Measurements from ENCODE around the gene PTPRQ. TPM values are rescaled to one million over a fixed set of nuclear protein-coding genes. Genes with fewer than 3 reads are reported as not detected.

Gene PTPRQ
- total RNA-seq, 1 experiment from 2014 or later, result not detected

- no peak for DNase-seq
- intact Hi-C loops (cut with micrococcal nuclease; ENCODE audit: unreplicated experiment), result no loop called here
- Histone ChIP-seq H3K27ac (no peak overlapping the region), H3K4me3 (no peak overlapping the region), H2AFZ (no peak overlapping the region; the same call in 1 of the 2 replicates), H3K4me2 (no peak overlapping the region), H3K9me3 (ENCODE audit: insufficient read depth, low read depth) (no peaks in the 10 kb centered on the region), H3F3A (ENCODE audit: insufficient read depth, low read depth) (no peaks in the 10 kb centered on the region), H3K36me3 (ENCODE audit: low read depth) (no peaks in the 10 kb centered on the region), H4K20me1 (ENCODE audit: insufficient read depth) (no peaks in the 10 kb centered on the region), H3K79me2 (ENCODE audit: low read depth) (no peaks in the 10 kb centered on the region), H3K27me3 (ENCODE audit: insufficient read depth, low read depth) (no peaks in the 10 kb centered on the region), H3K9me2 (ENCODE audit: insufficient read depth) (no peaks in the 10 kb centered on the region), H3K4me1 (replicated peaks; ENCODE audit: insufficient read depth) (no peaks in the 10 kb centered on the region; the same call in 1 of the 2 replicates)
- BruUV-seq (replicated peaks), result no TSS peak
- TF ChIP-seq EZH2 (IDR thresholded peaks at IDR 0.05; ENCODE audit: low read depth) (no peak), CTCF (conservative IDR thresholded peaks at IDR 0.05) (no peak)
- ChIA-PET POLR2A (ENCODE audit: unreplicated experiment) (no interaction called here), CTCF (no interaction called here)
These were observed 42.8 kb upstream of the PTPRQ start for GRCh38 chr12:80401191-80401590.

- H3K36me3 ChIP-seq (ENCODE audit: low read depth), result no peaks in the 10 kb centered on the region
- H2AFZ ChIP-seq, result no peak overlapping the region
- H3K79me2 ChIP-seq (ENCODE audit: low read depth), result no peaks in the 10 kb centered on the region
- no peak overlapping the region for H3K4me2 ChIP-seq
- no peaks in the 10 kb centered on the region for H3K27me3 ChIP-seq (ENCODE audit: insufficient read depth, low read depth)
- no peak for TF ChIP-seq EZH2 (IDR thresholded peaks at IDR 0.05; ENCODE audit: low read depth)
- TF ChIP-seq CTCF (conservative IDR thresholded peaks at IDR 0.05), result no peak
- no peak overlapping the region for H3K4me3 ChIP-seq
- no TSS peak for BruUV-seq (replicated peaks)
- no peaks in the 10 kb centered on the region for H3K9me3 ChIP-seq (ENCODE audit: insufficient read depth, low read depth)
- H3K27ac ChIP-seq, result no peak overlapping the region
- ChIA-PET POLR2A (ENCODE audit: unreplicated experiment) (no interaction called here), CTCF (no interaction called here)
- no peaks in the 10 kb centered on the region for H3F3A ChIP-seq (ENCODE audit: insufficient read depth, low read depth)
- H3K9me2 ChIP-seq (ENCODE audit: insufficient read depth), result no peaks in the 10 kb centered on the region
- intact Hi-C loops (cut with micrococcal nuclease; ENCODE audit: unreplicated experiment), result no loop called here
- no peak for DNase-seq
- no peaks in the 10 kb centered on the region; the same call in 1 of the 2 replicates for H3K4me1 ChIP-seq (replicated peaks; ENCODE audit: insufficient read depth)
- H4K20me1 ChIP-seq (ENCODE audit: insufficient read depth), result no peaks in the 10 kb centered on the region
These were observed 39.4 kb upstream of the PTPRQ start for GRCh38 chr12:80404629-80405028.

- DNase-seq, result no peak
- intact Hi-C loops (cut with micrococcal nuclease; ENCODE audit: unreplicated experiment), result no loop called here
- Histone ChIP-seq H3K4me1 (replicated peaks; ENCODE audit: insufficient read depth) (no peaks in the 10 kb centered on the region; the same call in 1 of the 2 replicates), H4K20me1 (ENCODE audit: insufficient read depth) (no peaks in the 10 kb centered on the region), H3K27ac (no peak overlapping the region), H3K36me3 (ENCODE audit: low read depth) (no peaks in the 10 kb centered on the region), H3K9me3 (ENCODE audit: insufficient read depth, low read depth) (no peaks in the 10 kb centered on the region), H3F3A (ENCODE audit: insufficient read depth, low read depth) (no peaks in the 10 kb centered on the region), H3K27me3 (ENCODE audit: insufficient read depth, low read depth) (no peaks in the 10 kb centered on the region), H3K4me3 (no peak overlapping the region), H3K79me2 (ENCODE audit: low read depth) (no peaks in the 10 kb centered on the region), H2AFZ (no peak overlapping the region), H3K9me2 (ENCODE audit: insufficient read depth) (no peaks in the 10 kb centered on the region), H3K4me2 (no peak overlapping the region)
- no TSS peak for BruUV-seq (replicated peaks)
- TF ChIP-seq EZH2 (IDR thresholded peaks at IDR 0.05; ENCODE audit: low read depth) (no peak), CTCF (conservative IDR thresholded peaks at IDR 0.05) (no peak)
- CTCF ChIA-PET, result no interaction called here
- POLR2A ChIA-PET (ENCODE audit: unreplicated experiment), result no interaction called here
These were observed 37.8 kb upstream of the PTPRQ start for GRCh38 chr12:80406253-80406652.

Measured in PC-9 (cell line).